Endodermal cell (in vitro differentiated cells): Measurements from ENCODE around the gene MPPE1. TPM values are rescaled to one million over a fixed set of nuclear protein-coding genes. Genes with fewer than 3 reads are reported as not detected.

Source experiments
- DNase-seq: peaks from one replicate; pipeline ENCODE4 v3.0.0-alpha.2; 2017
- H3K27ac ChIP-seq: 2 replicates; pipeline ENCODE4 v1.5.1; 2013; ENCODE audit warnings: mild to moderate bottlenecking, low read depth, low read length, moderate library complexity
- H3K27me3 ChIP-seq: 2 replicates; pipeline ENCODE4 v1.6.1; 2013; ENCODE audit warnings: mild to moderate bottlenecking, low read length, moderate library complexity; ENCODE audit not compliant: insufficient read depth, control insufficient read depth, poor library complexity, severe bottlenecking
- H3K36me3 ChIP-seq: 2 replicates; pipeline ENCODE4 v1.7.0; 2013; ENCODE audit warnings: mild to moderate bottlenecking, low read length, moderate library complexity; ENCODE audit not compliant: control insufficient read depth, insufficient read depth
- H3K4me1 ChIP-seq: one replicate; pipeline ENCODE4 v1.7.0; 2013; ENCODE audit warnings: low read length; ENCODE audit not compliant: control insufficient read depth, insufficient read depth
- H3K4me3 ChIP-seq: 2 replicates; pipeline ENCODE4 v1.5.1; 2013; ENCODE audit warnings: mild to moderate bottlenecking, low read length, moderate library complexity
- H3K9ac ChIP-seq: 2 replicates; pipeline ENCODE4 v1.6.1; 2013; ENCODE audit warnings: mild to moderate bottlenecking, low read length, moderate library complexity; ENCODE audit not compliant: poor library complexity, severe bottlenecking; ENCODE audit errors: extremely low read depth
- H3K9me3 ChIP-seq: 2 replicates; pipeline ENCODE4 v1.6.1; 2013; ENCODE audit warnings: mild to moderate bottlenecking, low read length, moderate library complexity; ENCODE audit not compliant: control insufficient read depth
- H3K27ac Mint-ChIP-seq: 2 replicates; pipeline ENCODE4 v1.8.0; 2020; ENCODE audit warnings: mixed read lengths
- H3K27me3 Mint-ChIP-seq: 2 replicates; pipeline ENCODE4 v1.8.0; 2021; ENCODE audit warnings: mild to moderate bottlenecking, mixed read lengths; ENCODE audit not compliant: insufficient read depth
- H3K36me3 Mint-ChIP-seq: 2 replicates; pipeline ENCODE4 v1.8.0; 2020; ENCODE audit warnings: low read depth, mixed read lengths
- H3K4me1 Mint-ChIP-seq: 2 replicates; pipeline ENCODE4 v1.8.0; 2020; ENCODE audit warnings: mixed read lengths
- H3K4me3 Mint-ChIP-seq: 2 replicates; pipeline ENCODE4 v1.8.0; 2020; ENCODE audit warnings: mild to moderate bottlenecking, moderate library complexity, mixed read lengths
- H3K9me3 Mint-ChIP-seq: 2 replicates; pipeline ENCODE4 v1.8.0; 2020; ENCODE audit warnings: mild to moderate bottlenecking, mixed read lengths
- CTCF ChIP-seq: fragments of 200-600 bp; sonication (generic); conservative IDR thresholded peaks from 2 replicates; pipeline ENCODE4 v1.5.0; 2021; ENCODE audit warnings: antibody characterized with exemption, mild to moderate bottlenecking
- WGBS, 2 experiments: methylation state at CpG; one replicate each; pipeline versions ENCODE4 v1.1.5 to v1.1.7; 2013; ENCODE audit warnings: missing lambda C conversion rate in 2 of 2, mixed read lengths in 1 of 2; ENCODE audit not compliant: insufficient coverage in 1 of 2, insufficient read length in 1 of 2; 5-methylcytosine and 5-hydroxymethylcytosine counted together
- total RNA-seq, 2 donors: library from RNA; stranded (reverse); fragmentation: NEBNext Ultra II Directional in 1 of 2; extraction: Animal tissue kit (Norgen Biotek cat#: 25700) in 1 of 2; gene quantifications; 2 replicates in 1 of 2; 3 replicates in 1 of 2; pipeline ENCODE4 v1.2.1, GENCODE V29; 2021

The MPPE1 gene
- total RNA-seq, 2 donors from 2014 or later: 27.3 to 33.5 TPM

- Histone ChIP-seq H3K36me3 (no peaks in the 10 kb centered on the region), H3K27me3 (no peaks in the 10 kb centered on the region), H3K9me3 (no peaks in the 10 kb centered on the region), H3K27ac (no peak overlapping the region), H3K4me1 (peaks cover 7% of the 10 kb centered on the region), H3K4me3 (no peak overlapping the region), H3K9ac (no peak overlapping the region)
- Mint-ChIP-seq H3K27me3 (no peaks in the 10 kb centered on the region), H3K4me1 (peaks cover 19% of the 10 kb centered on the region), H3K27ac (no peak overlapping the region), H3K36me3 (no peaks in the 10 kb centered on the region), H3K9me3 (peaks cover 9% of the 10 kb centered on the region), H3K4me3 (no peak overlapping the region)
- no peak for TF ChIP-seq CTCF
- WGBS, 2 experiments: 77 to 91% methylated on average over 2 to 5 of the region's 5 CpGs
- no peak for DNase-seq
Observed at GRCh38 chr18:11944786-11945185, 36.7 kb upstream of the MPPE1 start.

- Histone ChIP-seq H3K4me3 (no peak overlapping the region), H3K27ac (no peak overlapping the region), H3K9me3 (no peaks in the 10 kb centered on the region), H3K36me3 (no peaks in the 10 kb centered on the region), H3K27me3 (no peaks in the 10 kb centered on the region), H3K9ac (no peak overlapping the region), H3K4me1 (peaks cover 7% of the 10 kb centered on the region)
- no peaks in the 10 kb centered on the region for H3K36me3 Mint-ChIP-seq
- H3K4me1 Mint-ChIP-seq: peaks cover 18% of the 10 kb centered on the region
- WGBS, 2 experiments: 77 to 80% methylated on average over 3 to 4 of the region's 4 CpGs
- H3K27me3 Mint-ChIP-seq: no peaks in the 10 kb centered on the region
- no peak for TF ChIP-seq CTCF
- no peak for DNase-seq
- H3K27ac Mint-ChIP-seq: no peak overlapping the region
- peaks cover 9% of the 10 kb centered on the region for H3K9me3 Mint-ChIP-seq
- H3K4me3 Mint-ChIP-seq: no peak overlapping the region
Observed at GRCh38 chr18:11944252-11944651, 36.1 kb upstream of the MPPE1 start.

GRCh38 chr18:11943551-11943950 is 35.4 kb upstream of the MPPE1 start:
- Mint-ChIP-seq H3K4me3 (no peak overlapping the region), H3K27ac (no peak overlapping the region)
- no peak overlapping the region for H3K27ac ChIP-seq

More at GRCh38 chr18:11943551-11943950, 35.4 kb upstream of the MPPE1 start:
- peaks cover 9% of the 10 kb centered on the region for H3K9me3 Mint-ChIP-seq
- WGBS, 2 experiments: 78% methylated on average over 5 to 6 of the region's 6 CpGs
- H3K27me3 Mint-ChIP-seq: no peaks in the 10 kb centered on the region
- no peak overlapping the region for H3K4me3 ChIP-seq
- no peaks in the 10 kb centered on the region for H3K36me3 Mint-ChIP-seq
- H3K9me3 ChIP-seq: no peaks in the 10 kb centered on the region
- DNase-seq: no peak
- H3K4me1 Mint-ChIP-seq: peaks cover 11% of the 10 kb centered on the region
- peaks cover 7% of the 10 kb centered on the region for H3K4me1 ChIP-seq
- no peaks in the 10 kb centered on the region for H3K36me3 ChIP-seq
- no peak overlapping the region for H3K9ac ChIP-seq
- H3K27me3 ChIP-seq: no peaks in the 10 kb centered on the region
- no peak for TF ChIP-seq CTCF
